Breast epithelium (tissue), 4 donors: ENCODE measurements around the gene ALG5. TPM values are rescaled to one million over a fixed set of nuclear protein-coding genes. Genes with fewer than 3 reads are reported as not detected.

ENCODE experiments used
- DNase-seq, 2 donors: peaks; one replicate each; pipeline ENCODE4 v3.0.0-alpha.2; 2019; ENCODE audit warnings: low spot score in 2 of 2
- H3K27ac ChIP-seq, 2 donors: fragments of 200-600 bp; sonication (generic) in 1 of 2; one replicate each; pipeline ENCODE4 v1.5.1; 2016 to 2019; ENCODE audit warnings: mild to moderate bottlenecking in 1 of 2
- H3K27me3 ChIP-seq, 2 donors: fragments of 200-600 bp; sonication (generic) in 1 of 2; one replicate each; pipeline versions ENCODE4 v1.5.1 to v1.6.0; 2017 to 2019; ENCODE audit warnings: control low read depth in 1 of 2, mild to moderate bottlenecking in 1 of 2
- H3K36me3 ChIP-seq: fragments of 200-600 bp; one replicate; pipeline ENCODE4 v1.5.1; 2019
- H3K4me1 ChIP-seq, 2 donors: fragments of 200-600 bp; sonication (generic); one replicate each; pipeline ENCODE4 v1.5.1; 2016 to 2019; ENCODE audit warnings: control low read depth in 1 of 2
- H3K4me3 ChIP-seq, 3 donors: fragments of 200-600 bp; sonication (generic); 1 replicate in 2 of 3; 2 replicates in 1 of 3; pipeline ENCODE4 v1.5.1; 2016 to 2019; ENCODE audit warnings: mild to moderate bottlenecking in 3 of 3, moderate library complexity in 2 of 3
- H3K9me3 ChIP-seq, 2 donors: fragments of 200-600 bp; sonication (generic) in 1 of 2; one replicate each; pipeline ENCODE4 v1.5.1; 2016 to 2019; ENCODE audit warnings: control low read depth in 1 of 2
- POLR2A ChIP-seq: fragments of 450-650 bp; IDR thresholded peaks from one replicate; pipeline ENCODE4 v1.6.1; 2016; ENCODE audit warnings: antibody characterized with exemption, mild to moderate bottlenecking, moderate library complexity
- POLR2AphosphoS5 ChIP-seq, 3 donors: sonication (generic); formaldehyde crosslinking; IDR thresholded peaks; one replicate each; pipeline ENCODE4 v1.6.1; 2017; ENCODE audit warnings: antibody characterized with exemption in 3 of 3
- intact Hi-C: fragments of 100-400 bp; cut with DNase I; formaldehyde crosslinking; loops from one replicate; pipeline ENCODE4 v1.15.1; 2023; ENCODE audit warnings: low total_unique reads
- total RNA-seq, 3 donors: library from RNA; depleted of rRNA; stranded (reverse); fragments of >200 nt; gene quantifications; one replicate each; pipeline ENCODE4 v1.1.0, GENCODE V29; 2016
- TF ChIP-seq, protein P1 (sequence below), 3 donors: fragments of 450-650 bp; IDR thresholded peaks; one replicate each; pipeline ENCODE4 v1.5.1; 2016 to 2017; ENCODE audit warnings: antibody characterized with exemption in 3 of 3, mild to moderate bottlenecking in 3 of 3, moderate library complexity in 3 of 3

Gene ALG5
- total RNA-seq, 3 donors from 2014 or later = 32.6 to 37.0 (median 32.8) TPM

DNA sequence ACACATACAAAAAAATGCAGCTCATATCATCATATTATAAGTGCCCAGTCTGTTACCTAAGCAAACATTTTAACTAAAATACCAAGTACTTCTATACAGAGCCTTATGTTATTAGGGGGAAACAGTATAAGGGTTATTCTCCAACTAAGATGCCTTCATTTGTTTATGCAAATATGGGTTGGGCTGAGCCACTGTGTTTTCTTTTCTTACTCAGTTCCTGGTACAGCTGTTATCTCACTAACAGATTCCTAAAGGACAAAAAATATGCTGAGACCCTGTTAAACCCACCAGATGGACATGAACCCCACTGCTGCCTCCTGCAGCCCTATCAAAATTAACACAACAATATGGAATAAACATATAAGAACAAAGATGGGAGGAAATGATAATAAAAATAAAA, 44.6 kb downstream of the ALG5 start:
- intact Hi-C loops = no loop called here
- no peak for DNase-seq
- Histone ChIP-seq H3K4me3 (no peak overlapping the region), H3K36me3 (no peaks in the 10 kb centered on the region), H3K27ac (no peak overlapping the region), H3K9me3 (no peaks in the 10 kb centered on the region), H3K4me1 (no peaks in the 10 kb centered on the region), H3K27me3 (no peaks in the 10 kb centered on the region)
- no peak for TF ChIP-seq POLR2AphosphoS5 (IDR thresholded peaks at IDR 0.05)

DNA sequence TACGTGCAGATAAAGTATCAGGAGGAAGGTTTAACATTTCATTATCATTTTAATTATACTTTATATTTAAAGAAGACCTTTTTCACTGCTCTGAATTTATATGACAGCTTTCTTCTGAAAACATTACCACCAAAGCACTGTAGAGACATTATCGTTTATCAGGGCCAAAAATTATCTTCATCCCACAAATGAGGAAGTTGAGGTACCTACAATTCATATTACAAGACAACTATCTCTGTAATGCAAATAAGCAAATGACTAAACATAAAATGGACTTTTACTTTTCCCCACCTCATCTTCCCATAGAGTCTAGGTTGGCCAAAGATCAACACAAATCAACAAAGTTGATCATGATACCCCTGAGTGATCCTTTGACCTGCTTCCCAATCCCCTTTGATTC, 48.2 kb downstream of the ALG5 start:
- H3K4me1 ChIP-seq = no peaks in the 10 kb centered on the region

DNA sequence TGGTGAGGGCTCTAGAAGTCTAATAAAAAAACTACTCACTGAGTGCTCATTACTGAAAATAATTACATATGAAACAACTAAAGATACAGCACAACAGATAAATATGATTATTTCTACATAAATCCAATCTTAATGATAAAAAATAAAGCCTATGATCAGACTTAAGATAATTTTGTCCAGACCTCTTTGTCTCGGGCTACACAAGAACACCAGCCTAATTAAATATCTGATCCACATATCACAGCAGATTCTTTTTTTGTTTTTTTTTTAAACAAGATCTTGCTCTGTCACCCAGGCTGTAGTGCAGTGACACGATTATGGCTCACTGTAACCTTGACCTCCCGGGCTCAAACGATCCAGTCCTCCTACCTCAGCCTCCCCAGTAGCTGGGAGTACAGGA, 48.8 kb downstream of the ALG5 start:
- intact Hi-C loops = no loop called here
- Histone ChIP-seq H3K4me1 (no peaks in the 10 kb centered on the region), H3K9me3 (no peaks in the 10 kb centered on the region), H3K36me3 (no peaks in the 10 kb centered on the region), H3K4me3 (no peak overlapping the region), H3K27me3 (no peaks in the 10 kb centered on the region), H3K27ac (no peak overlapping the region)
- TF ChIP-seq POLR2AphosphoS5 (IDR thresholded peaks at IDR 0.05) (no peak), POLR2A (no peak)
- TF ChIP-seq, protein P1, sequence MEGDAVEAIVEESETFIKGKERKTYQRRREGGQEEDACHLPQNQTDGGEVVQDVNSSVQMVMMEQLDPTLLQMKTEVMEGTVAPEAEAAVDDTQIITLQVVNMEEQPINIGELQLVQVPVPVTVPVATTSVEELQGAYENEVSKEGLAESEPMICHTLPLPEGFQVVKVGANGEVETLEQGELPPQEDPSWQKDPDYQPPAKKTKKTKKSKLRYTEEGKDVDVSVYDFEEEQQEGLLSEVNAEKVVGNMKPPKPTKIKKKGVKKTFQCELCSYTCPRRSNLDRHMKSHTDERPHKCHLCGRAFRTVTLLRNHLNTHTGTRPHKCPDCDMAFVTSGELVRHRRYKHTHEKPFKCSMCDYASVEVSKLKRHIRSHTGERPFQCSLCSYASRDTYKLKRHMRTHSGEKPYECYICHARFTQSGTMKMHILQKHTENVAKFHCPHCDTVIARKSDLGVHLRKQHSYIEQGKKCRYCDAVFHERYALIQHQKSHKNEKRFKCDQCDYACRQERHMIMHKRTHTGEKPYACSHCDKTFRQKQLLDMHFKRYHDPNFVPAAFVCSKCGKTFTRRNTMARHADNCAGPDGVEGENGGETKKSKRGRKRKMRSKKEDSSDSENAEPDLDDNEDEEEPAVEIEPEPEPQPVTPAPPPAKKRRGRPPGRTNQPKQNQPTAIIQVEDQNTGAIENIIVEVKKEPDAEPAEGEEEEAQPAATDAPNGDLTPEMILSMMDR (IDR thresholded peaks at IDR 0.05) = no peak
- no peak for DNase-seq

More for the DNA sequence above, 48.2 kb downstream of the ALG5 start:
- intact Hi-C loops = no loop called here
- H3K36me3 ChIP-seq = no peaks in the 10 kb centered on the region
- no peaks in the 10 kb centered on the region for H3K27me3 ChIP-seq
- H3K27ac ChIP-seq = no peak overlapping the region
- TF ChIP-seq POLR2A = no peak
- no peak for TF ChIP-seq POLR2AphosphoS5 (IDR thresholded peaks at IDR 0.05)
- TF ChIP-seq, protein P1 (IDR thresholded peaks at IDR 0.05) = no peak
- H3K9me3 ChIP-seq = no peaks in the 10 kb centered on the region
- no peak overlapping the region for H3K4me3 ChIP-seq
- DNase-seq = no peak

DNA sequence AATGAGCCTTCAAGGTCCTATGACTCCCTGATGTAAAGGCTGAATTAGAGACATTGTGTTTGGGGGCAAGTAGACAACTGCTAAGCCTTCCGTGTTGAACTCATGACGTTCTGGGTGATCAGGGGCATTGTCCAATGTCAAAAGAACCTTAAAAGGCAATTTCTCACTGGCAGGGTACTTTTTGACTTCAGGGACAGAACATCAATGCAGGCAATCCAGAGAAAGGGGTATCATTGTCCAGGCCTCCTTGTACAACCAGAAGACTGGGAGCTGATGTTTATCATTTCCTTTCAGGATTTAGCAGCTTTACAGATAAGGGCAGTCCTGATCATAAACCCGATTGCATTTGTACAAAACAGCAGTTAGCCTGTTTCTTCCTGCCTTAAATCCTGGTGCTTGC, 54.1 kb downstream of the ALG5 start:
- Histone ChIP-seq H3K4me3 (no peak overlapping the region), H3K4me1 (no peaks in the 10 kb centered on the region), H3K9me3 (no peaks in the 10 kb centered on the region), H3K27me3 (no peaks in the 10 kb centered on the region), H3K36me3 (no peaks in the 10 kb centered on the region), H3K27ac (no peak overlapping the region)
- no peak for DNase-seq
- intact Hi-C loops = no loop called here
- TF ChIP-seq POLR2AphosphoS5 (IDR thresholded peaks at IDR 0.05) (no peak), POLR2A (no peak)
- TF ChIP-seq, protein P1 (IDR thresholded peaks at IDR 0.05) = no peak

DNA sequence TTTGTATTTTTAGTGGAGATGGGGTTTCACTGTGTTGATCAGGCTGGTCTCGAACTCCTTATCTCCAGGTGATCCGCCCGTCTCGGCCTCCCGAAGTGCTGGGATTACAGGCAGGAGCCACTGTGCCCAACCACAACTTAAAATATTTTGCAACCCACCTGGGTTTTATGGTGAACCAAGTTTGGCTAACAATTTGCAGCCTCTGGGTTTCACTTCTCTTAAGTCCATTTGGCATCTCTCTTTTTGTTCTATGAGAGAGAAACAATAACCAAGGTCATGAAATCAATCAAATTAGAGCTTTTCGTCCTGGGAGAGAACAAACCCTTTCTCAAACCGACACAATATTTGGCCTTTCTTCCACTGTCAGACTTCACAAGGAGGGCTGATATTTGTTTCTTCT, 73.5 kb downstream of the ALG5 start:
- Histone ChIP-seq H3K36me3 (no peaks in the 10 kb centered on the region), H3K4me1 (no peaks in the 10 kb centered on the region), H3K9me3 (no peaks in the 10 kb centered on the region), H3K4me3 (no peak overlapping the region), H3K27ac (no peak overlapping the region), H3K27me3 (no peaks in the 10 kb centered on the region)
- no peak for DNase-seq
- intact Hi-C loops = no loop called here
- no peak for TF ChIP-seq POLR2A
- TF ChIP-seq POLR2AphosphoS5 (IDR thresholded peaks at IDR 0.05) = no peak
- TF ChIP-seq, protein P1 (IDR thresholded peaks at IDR 0.05) = no peak

DNA sequence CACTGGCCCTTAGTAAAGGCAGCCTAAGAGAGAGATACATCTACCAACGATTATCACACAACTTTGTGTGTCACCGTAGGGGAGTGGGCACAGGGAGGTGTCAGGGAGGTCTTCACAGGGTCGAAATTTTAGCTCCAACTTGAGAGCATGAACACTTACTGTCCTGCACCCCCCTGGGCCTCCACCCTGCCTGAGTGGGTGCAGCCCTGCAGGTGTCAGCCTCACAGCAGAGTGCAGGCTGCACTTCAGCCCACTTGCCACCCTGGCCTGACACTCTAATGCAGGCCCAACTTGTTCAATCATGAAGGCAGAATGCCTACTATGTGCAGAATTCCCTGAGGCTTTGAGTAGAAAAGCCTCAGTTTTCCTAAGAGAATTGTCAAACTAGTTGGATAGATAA, 75.1 kb downstream of the ALG5 start:
- no peaks in the 10 kb centered on the region for H3K36me3 ChIP-seq
- no peaks in the 10 kb centered on the region for H3K4me1 ChIP-seq
- intact Hi-C loops = no loop called here
- no peak overlapping the region for H3K27ac ChIP-seq
- no peak for DNase-seq
- H3K27me3 ChIP-seq = no peaks in the 10 kb centered on the region
- TF ChIP-seq, protein P1 (IDR thresholded peaks at IDR 0.05) = no peak
- no peak for TF ChIP-seq POLR2AphosphoS5 (IDR thresholded peaks at IDR 0.05)
- TF ChIP-seq POLR2A = no peak
- H3K9me3 ChIP-seq = no peaks in the 10 kb centered on the region
- H3K4me3 ChIP-seq = no peak overlapping the region
